Adrenal gland (tissue), 12 donors: ENCODE data around the gene ALDH3B1. TPM values are rescaled to one million over a fixed set of nuclear protein-coding genes. Genes with fewer than 3 reads are reported as not detected.
"Not testable (repeated sequence)": the region's sequence is repeated elsewhere in the genome, so short reads cannot be mapped to it uniquely, and the experiment has no call there.

Experiments used
- DNase-seq, 7 donors: peaks; one replicate each; pipeline ENCODE4 v3.0.0-alpha.2; 2019 to 2020
- H3K27ac ChIP-seq, 5 donors: fragments of 200-600 bp; sonication (generic) in 4 of 5; 1 replicate in 3 of 5; 2 replicates in 2 of 5; pipeline versions ENCODE4 v1.5.1 to v1.8.0; 2016 to 2020; ENCODE audit warnings: mild to moderate bottlenecking in 1 of 5
- H3K27me3 ChIP-seq: fragments of 200-600 bp; 2 replicates; pipeline ENCODE4 v1.8.0; 2021
- H3K36me3 ChIP-seq, 2 donors: fragments of 200-600 bp; replicated peaks in 1 of 2; 1 replicate in 1 of 2; 2 replicates in 1 of 2; pipeline versions ENCODE4 v1.5.1 to v1.8.0; 2018 to 2022
- H3K4me1 ChIP-seq, 2 donors: fragments of 200-600 bp; replicated peaks in 1 of 2; 1 replicate in 1 of 2; 2 replicates in 1 of 2; pipeline versions ENCODE4 v1.5.1 to v1.8.0; 2018 to 2021
- H3K4me3 ChIP-seq, 4 donors: fragments of 200-600 bp; sonication (generic) in 3 of 4; one replicate each; pipeline ENCODE4 v1.5.1; 2016 to 2018
- H3K9me3 ChIP-seq, 3 donors: fragments of 200-600 bp; sonication (generic) in 1 of 3; replicated peaks in 1 of 3; 1 replicate in 2 of 3; 2 replicates in 1 of 3; pipeline versions ENCODE4 v1.5.1 to v1.8.0; 2016 to 2021
- POLR2A ChIP-seq, 2 donors: fragments of 450-650 bp; IDR thresholded peaks; one replicate each; pipeline ENCODE4 v1.6.1; 2017; ENCODE audit warnings: antibody characterized with exemption in 2 of 2, mild to moderate bottlenecking in 2 of 2, moderate library complexity in 1 of 2
- WGBS, 4 donors: extraction: QIAGEN DNeasy Blood & Tissue Kit in 2 of 4; methylation state at CpG; one replicate each; pipeline versions ENCODE4 v1.1.5 to v1.1.7; 2013 to 2017; 5-methylcytosine and 5-hydroxymethylcytosine counted together
- intact Hi-C, 2 donors: fragments of 100-400 bp; cut with DNase I; formaldehyde crosslinking; loops; one replicate each; pipeline versions ENCODE4 v1.14.1 to v1.15.0; 2022 to 2023
- polyA plus RNA-seq, 3 donors: library from polyadenylated mRNA; stranded (reverse); fragments of 200-250 nt in 2 of 3; fragments of 350-450 nt in 1 of 3; fragmentation: Illumina TruSeq in 1 of 3; extraction: RNeasy Lipid Tissue Mini Kit (QIAGEN cat#74804) in 1 of 3; gene quantifications; one replicate each; pipeline ENCODE4 v1.2.3, GENCODE V29; 2013 to 2014
- total RNA-seq, 9 donors: library from RNA; depleted of rRNA in 4 of 9; stranded (reverse); fragments of >200 nt in 4 of 9; fragments of 120-200 nt in 1 of 9; fragmentation: NEBNext Ultra II Directional in 1 of 9; extraction: Animal tissue kit (Norgen Biotek cat#: 25700) in 1 of 9; gene quantifications; one replicate each; pipeline versions ENCODE4 v1.1.0 to v1.2.4, GENCODE V29; 2013 to 2023
- TF ChIP-seq, protein P1 (sequence below), 6 experiments: fragments of 450-650 bp in 4 of 6; fragments of 200-600 bp in 2 of 6; sonication (generic) in 1 of 6; IDR thresholded peaks; 1 replicate in 5 of 6; 2 replicates in 1 of 6; pipeline versions ENCODE4 v1.5.1 to v1.8.0; 2016 to 2021; ENCODE audit warnings: antibody characterized with exemption in 6 of 6, mild to moderate bottlenecking in 2 of 6, moderate library complexity in 1 of 6
- donor health status: healthy with polysubstance abuse.
- donor health status: Bipolar disorder and iron deficiency.
- donor health status: DM: yes; HTN: yes; CAD: no.
- donor health status: DM: no; HTN: no; CAD: no.
- donor health status: DM: no; HTN: no; CAD: no.
- donor health status: DM: yes; HTN: yes; CAD: no.

ALDH3B1 gene
- total and polyA plus RNA-seq, 12 donors, result 0.72 to 70.3 (median 51.6) TPM

GRCh38 chr11:67982255-67982857, 27.8 kb upstream of the ALDH3B1 start:
- H3K4me1 ChIP-seq, H3K27me3 ChIP-seq, intact Hi-C loops, H3K9me3 ChIP-seq, H3K4me3 ChIP-seq, DNase-seq, H3K27ac ChIP-seq, H3K36me3 ChIP-seq: not testable (repeated sequence)
- WGBS, 4 donors, result 62 to 66% (median 64%) methylated on average over 16 to 17 of the region's 17 CpGs

DNA sequence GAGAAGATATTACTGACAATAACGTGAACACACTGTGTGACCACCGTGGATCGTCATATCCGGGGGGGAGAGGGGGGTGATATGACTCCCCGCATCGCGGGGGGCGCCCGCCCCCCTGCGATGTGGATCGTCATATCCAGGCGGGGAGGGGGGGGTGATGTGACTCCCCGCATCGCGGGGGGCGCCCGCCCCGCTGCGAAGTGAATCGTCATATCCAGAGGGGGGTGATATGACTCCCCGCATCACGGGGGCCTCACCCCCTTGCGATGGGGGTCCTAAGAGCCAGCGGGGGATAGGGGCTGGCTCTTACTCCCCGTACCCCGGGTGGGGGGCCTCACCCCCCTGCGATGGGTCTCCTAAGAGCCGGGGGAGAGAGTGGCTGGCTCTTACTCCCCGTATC, 26.2 kb upstream of the ALDH3B1 start:
- Histone ChIP-seq H3K27me3 (no peaks in the 10 kb centered on the region), H3K36me3 (no peaks in the 10 kb centered on the region), H3K27ac (no peak overlapping the region), H3K9me3 (no peaks in the 10 kb centered on the region), H3K4me1 (no peaks in the 10 kb centered on the region), H3K4me3 (no peak overlapping the region)
- no peak for TF ChIP-seq POLR2A (IDR thresholded peaks at IDR 0.05)
- TF ChIP-seq, protein P1, sequence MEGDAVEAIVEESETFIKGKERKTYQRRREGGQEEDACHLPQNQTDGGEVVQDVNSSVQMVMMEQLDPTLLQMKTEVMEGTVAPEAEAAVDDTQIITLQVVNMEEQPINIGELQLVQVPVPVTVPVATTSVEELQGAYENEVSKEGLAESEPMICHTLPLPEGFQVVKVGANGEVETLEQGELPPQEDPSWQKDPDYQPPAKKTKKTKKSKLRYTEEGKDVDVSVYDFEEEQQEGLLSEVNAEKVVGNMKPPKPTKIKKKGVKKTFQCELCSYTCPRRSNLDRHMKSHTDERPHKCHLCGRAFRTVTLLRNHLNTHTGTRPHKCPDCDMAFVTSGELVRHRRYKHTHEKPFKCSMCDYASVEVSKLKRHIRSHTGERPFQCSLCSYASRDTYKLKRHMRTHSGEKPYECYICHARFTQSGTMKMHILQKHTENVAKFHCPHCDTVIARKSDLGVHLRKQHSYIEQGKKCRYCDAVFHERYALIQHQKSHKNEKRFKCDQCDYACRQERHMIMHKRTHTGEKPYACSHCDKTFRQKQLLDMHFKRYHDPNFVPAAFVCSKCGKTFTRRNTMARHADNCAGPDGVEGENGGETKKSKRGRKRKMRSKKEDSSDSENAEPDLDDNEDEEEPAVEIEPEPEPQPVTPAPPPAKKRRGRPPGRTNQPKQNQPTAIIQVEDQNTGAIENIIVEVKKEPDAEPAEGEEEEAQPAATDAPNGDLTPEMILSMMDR (IDR thresholded peaks at IDR 0.05), result no peak
- no peak for DNase-seq
- intact Hi-C loops, result no loop called here
- WGBS, 4 donors, result 60 to 81% (median 73%) methylated on average over 4 to 29 of the region's 29 CpGs

DNA sequence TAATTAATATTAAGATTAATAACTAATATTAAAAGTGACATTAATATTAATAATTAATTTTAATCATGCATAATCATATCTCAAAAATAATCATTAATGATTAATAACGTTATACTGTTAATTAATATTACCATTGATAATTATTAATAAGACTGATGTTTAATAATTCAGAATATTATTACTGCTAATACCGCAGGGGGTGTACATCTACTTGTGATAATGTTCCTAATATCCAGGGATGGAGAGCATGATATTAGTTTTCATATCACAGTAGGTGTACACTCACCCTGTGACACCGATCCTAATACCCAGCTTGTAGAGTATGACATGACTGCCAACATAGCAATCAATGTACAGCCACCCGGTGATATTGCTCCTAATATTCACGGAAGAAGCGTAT, 24.8 kb upstream of the ALDH3B1 start:
- H3K27me3 ChIP-seq, H3K9me3 ChIP-seq, H3K27ac ChIP-seq, intact Hi-C loops, H3K36me3 ChIP-seq, H3K4me1 ChIP-seq, H3K4me3 ChIP-seq, DNase-seq: not testable (repeated sequence)
- 77 to 81% (median 79%) methylated on average over 6 of the region's 6 CpGs for WGBS, 4 donors

- H3K27me3 ChIP-seq, H3K4me3 ChIP-seq, H3K36me3 ChIP-seq, H3K9me3 ChIP-seq, intact Hi-C loops, H3K4me1 ChIP-seq, H3K27ac ChIP-seq: not testable (repeated sequence)
- 0 to 28% (median 17%) methylated on average over 3 to 49 of the region's 58 CpGs for WGBS, 4 donors
- DNase-seq, result peak in 4 of 7 donors; percentile 22 to 61 (median 46)
Measured at GRCh38 chr11:67990546-67991346, 19.4 kb upstream of the ALDH3B1 start.

DNA sequence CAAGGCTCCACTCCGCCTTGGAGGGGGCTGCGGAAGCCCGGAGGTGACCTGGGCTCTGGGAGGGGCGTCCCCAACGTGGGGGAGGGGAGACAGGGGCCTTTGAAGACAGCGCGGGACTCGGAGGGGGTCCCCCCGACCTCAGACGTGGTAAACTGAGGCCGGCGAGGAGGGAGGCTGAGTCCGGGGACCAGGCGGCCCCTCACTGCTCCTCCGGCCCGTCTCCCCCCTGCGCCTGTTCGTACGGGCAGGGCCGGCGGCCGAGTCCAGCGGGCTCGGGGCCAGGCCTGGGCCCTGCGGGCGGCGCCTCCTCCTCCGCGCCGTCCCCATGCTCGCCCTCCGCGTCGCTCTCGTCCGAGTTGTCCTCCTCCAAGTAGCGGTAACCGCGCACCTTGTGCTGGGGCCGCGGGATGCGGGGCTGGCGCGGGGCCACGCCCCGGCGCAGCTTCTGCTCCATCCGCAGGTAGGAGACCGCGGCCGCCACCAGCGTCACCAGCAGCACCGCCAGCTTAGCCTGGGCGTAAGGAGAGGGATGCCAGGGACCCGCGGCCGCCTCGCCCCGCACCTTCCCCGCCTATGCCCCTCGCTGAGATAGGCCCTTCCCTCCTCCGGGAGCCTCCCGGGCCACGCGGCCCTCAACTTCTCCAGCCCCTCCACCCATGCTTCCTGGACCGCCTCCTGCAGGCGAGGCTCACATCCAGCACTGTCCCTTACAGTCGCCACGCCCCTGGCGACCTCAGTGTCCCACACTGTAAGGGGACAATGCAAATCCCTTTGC, 18.6 kb upstream of the ALDH3B1 start:
- H3K36me3 ChIP-seq, H3K4me1 ChIP-seq, H3K9me3 ChIP-seq, DNase-seq, H3K27me3 ChIP-seq, H3K27ac ChIP-seq, intact Hi-C loops: not testable (repeated sequence)
- 20 to 54% (median 26%) methylated on average over 7 to 63 of the region's 70 CpGs for WGBS, 4 donors
- peak overlapping the region in 1 of 4 donors; percentile 34 for H3K4me3 ChIP-seq

DNA sequence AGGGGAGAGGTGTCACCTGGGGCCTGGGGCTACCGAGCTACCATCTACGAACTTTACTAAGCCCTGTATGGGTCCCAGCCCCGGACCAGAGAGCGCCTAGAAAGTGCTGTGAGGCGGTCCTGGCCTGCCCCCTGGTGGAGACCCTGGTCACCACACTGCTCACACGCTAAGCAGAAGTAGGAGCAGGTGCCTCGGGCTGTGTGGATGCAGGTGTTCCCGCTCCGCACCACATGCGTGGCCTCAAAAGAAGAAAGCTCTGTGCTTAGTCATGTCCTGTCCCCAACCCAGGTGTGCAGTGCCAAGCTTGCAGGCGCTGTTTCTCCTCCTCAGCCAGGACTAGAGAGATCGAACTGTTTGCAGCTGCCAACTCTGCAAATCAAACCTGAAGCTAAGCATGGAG, 16.3 kb upstream of the ALDH3B1 start:
- 17 to 45% (median 36%) methylated on average over 4 to 12 of the region's 12 CpGs for WGBS, 4 donors
- intact Hi-C loops, result not testable (repeated sequence)

DNA sequence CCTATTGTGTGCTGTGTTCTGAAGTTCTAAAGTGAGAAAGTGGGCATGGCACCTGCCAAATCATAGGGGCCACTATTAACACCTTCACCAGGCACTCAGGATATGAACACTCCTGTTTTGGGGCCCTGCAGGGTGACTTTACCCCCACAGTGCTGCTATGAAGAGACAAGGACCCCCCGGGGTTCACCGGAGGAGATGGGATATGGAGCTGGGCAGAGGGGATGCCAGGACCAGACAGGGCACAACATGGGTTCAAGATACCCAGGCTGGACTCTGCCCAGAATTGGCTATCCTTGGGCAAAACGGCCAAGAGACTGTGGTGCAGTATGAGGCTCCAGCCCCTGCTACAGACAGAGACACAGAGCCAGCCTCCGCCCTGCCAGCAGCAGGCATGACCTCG, 15.7 kb upstream of the ALDH3B1 start:
- H3K27ac ChIP-seq, H3K4me1 ChIP-seq, H3K36me3 ChIP-seq, H3K27me3 ChIP-seq, intact Hi-C loops, H3K9me3 ChIP-seq, H3K4me3 ChIP-seq: not testable (repeated sequence)
- peak in 1 of 7 donors; percentile 22 for DNase-seq
- WGBS, 4 donors, result 88 to 94% (median 89%) methylated on average over 3 to 5 of the region's 5 CpGs; no CpG with 5 or more reads in 1 of the 4 donors

More for the DNA sequence above, 16.3 kb upstream of the ALDH3B1 start:
- TF ChIP-seq, protein P1 (IDR thresholded peaks at IDR 0.05), result peak; percentile 42 to 71 (median 64)
- not testable (repeated sequence) for H3K27me3 ChIP-seq, H3K4me1 ChIP-seq, H3K36me3 ChIP-seq, H3K9me3 ChIP-seq, H3K4me3 ChIP-seq, H3K27ac ChIP-seq
- peak in 4 of 7 donors; percentile 29 to 65 (median 36) for DNase-seq

GRCh38 chr11:67995129-67995528, 15.0 kb upstream of the ALDH3B1 start:
- H3K9me3 ChIP-seq, H3K36me3 ChIP-seq, H3K27me3 ChIP-seq, H3K4me3 ChIP-seq, intact Hi-C loops, H3K4me1 ChIP-seq, H3K27ac ChIP-seq: not testable (repeated sequence)
- whole genome bisulfite sequencing, 4 donors, result 87 to 100% (median 97%) methylated on average over 2 to 3 of the region's 3 CpGs
- peak in 1 of 7 donors; percentile 14 for DNase-seq
